HG02571 (cell line): ENCODE measurements around the gene PRICKLE4.
"Not testable (repeated sequence)": the region's sequence is repeated elsewhere in the genome, so short reads cannot be mapped to it uniquely, and the experiment has no call there.

Experiments
- ATAC-seq: cut with Tn5 transposase; IDR thresholded peaks from one replicate; pipeline ENCODE4 v1.9.1; 2021; ENCODE audit warnings: mild to moderate bottlenecking, moderate library complexity; ENCODE audit not compliant: unreplicated experiment

Gene PRICKLE4

GRCh38 chr6:41790045-41790444 lies 9.5 kb downstream of the PRICKLE4 start:
- no peak for ATAC-seq

GRCh38 chr6:41791305-41791704 lies 10.7 kb downstream of the PRICKLE4 start:
- ATAC-seq = no peak

GRCh38 chr6:41791984-41792383 lies 11.4 kb downstream of the PRICKLE4 start:
- no peak for ATAC-seq

GRCh38 chr6:41796474-41796873 lies 15.9 kb downstream of the PRICKLE4 start:
- no peak for ATAC-seq

GRCh38 chr6:41798901-41799558 lies 18.4 kb downstream of the PRICKLE4 start:
- no peak for ATAC-seq

- ATAC-seq = no peak
These were observed 19.0 kb downstream of the PRICKLE4 start for GRCh38 chr6:41799559-41799911.

GRCh38 chr6:41801380-41801779 lies 20.8 kb downstream of the PRICKLE4 start:
- ATAC-seq = no peak

- ATAC-seq = no peak
These were observed 25.5 kb downstream of the PRICKLE4 start for GRCh38 chr6:41805830-41806774.

GRCh38 chr6:41811095-41811494 lies 30.5 kb downstream of the PRICKLE4 start:
- no peak for ATAC-seq

- ATAC-seq = not testable (repeated sequence)
These were observed 31.4 kb downstream of the PRICKLE4 start for GRCh38 chr6:41811946-41812345.

- ATAC-seq = no peak
These were observed 32.9 kb downstream of the PRICKLE4 start for GRCh38 chr6:41813469-41813868.

- no peak for ATAC-seq
These were observed 33.4 kb downstream of the PRICKLE4 start for GRCh38 chr6:41813956-41814355.

- no peak for ATAC-seq
These were observed 34.0 kb downstream of the PRICKLE4 start for GRCh38 chr6:41814629-41815028.

- no peak for ATAC-seq
These were observed 35.0 kb downstream of the PRICKLE4 start for GRCh38 chr6:41815587-41815986.

- no peak for ATAC-seq
These were observed 37.9 kb downstream of the PRICKLE4 start for GRCh38 chr6:41818271-41819054.

GRCh38 chr6:41821266-41821665 lies 40.7 kb downstream of the PRICKLE4 start:
- ATAC-seq = no peak

GRCh38 chr6:41822021-41822420 lies 41.4 kb downstream of the PRICKLE4 start:
- ATAC-seq = no peak

GRCh38 chr6:41823178-41823577 lies 42.6 kb downstream of the PRICKLE4 start:
- no peak for ATAC-seq

- no peak for ATAC-seq
These were observed 44.3 kb downstream of the PRICKLE4 start for GRCh38 chr6:41824571-41825569.

- no peak for ATAC-seq
These were observed 45.9 kb downstream of the PRICKLE4 start for GRCh38 chr6:41826343-41827022.
